Ovary (tissue), 3 donors: ENCODE measurements around the gene SND1.
"Not testable (repeated sequence)": the region's sequence is repeated elsewhere in the genome, so short reads cannot be mapped to it uniquely, and the experiment has no call there.

Experiments used
- EP300 ChIP-seq: sonication (generic); formaldehyde crosslinking; IDR thresholded peaks from one replicate; pipeline ENCODE4 v1.6.1; 2017; ENCODE audit warnings: antibody characterized with exemption
- POLR2A ChIP-seq: fragments of 450-650 bp; IDR thresholded peaks from one replicate; pipeline ENCODE4 v1.6.1; 2017; ENCODE audit warnings: antibody characterized with exemption, mild to moderate bottlenecking, moderate library complexity
- TF ChIP-seq, protein P1 (sequence below), 3 donors: fragments of 450-650 bp in 2 of 3; fragments of 200-600 bp in 1 of 3; IDR thresholded peaks; one replicate each; pipeline versions ENCODE4 v1.5.1 to v1.8.0; 2016 to 2022; ENCODE audit warnings: antibody characterized with exemption in 3 of 3, mild to moderate bottlenecking in 1 of 3
- donor health status: DM: no; HTN: no; CAD: no.

DNA sequence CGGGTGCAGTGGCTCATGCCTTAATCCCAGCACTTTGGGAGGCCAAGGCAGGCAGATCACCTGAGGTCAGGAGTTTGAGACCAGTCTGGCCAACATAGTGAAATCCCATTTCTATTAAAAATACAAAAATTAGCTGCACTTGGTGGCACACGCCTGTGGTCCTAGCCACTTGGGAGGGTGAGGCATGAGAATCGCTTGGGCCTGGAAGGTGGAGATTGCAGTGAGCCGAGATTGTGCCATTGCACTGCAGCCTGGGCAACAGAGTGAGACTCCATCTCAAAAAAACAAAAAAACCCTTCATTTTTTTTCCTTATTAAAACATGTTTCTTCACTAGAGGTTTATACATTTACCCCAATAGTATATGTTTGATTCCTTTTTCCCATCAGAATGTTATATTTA, 22.9 kb downstream of the SND1 start:
- TF ChIP-seq, protein P1, sequence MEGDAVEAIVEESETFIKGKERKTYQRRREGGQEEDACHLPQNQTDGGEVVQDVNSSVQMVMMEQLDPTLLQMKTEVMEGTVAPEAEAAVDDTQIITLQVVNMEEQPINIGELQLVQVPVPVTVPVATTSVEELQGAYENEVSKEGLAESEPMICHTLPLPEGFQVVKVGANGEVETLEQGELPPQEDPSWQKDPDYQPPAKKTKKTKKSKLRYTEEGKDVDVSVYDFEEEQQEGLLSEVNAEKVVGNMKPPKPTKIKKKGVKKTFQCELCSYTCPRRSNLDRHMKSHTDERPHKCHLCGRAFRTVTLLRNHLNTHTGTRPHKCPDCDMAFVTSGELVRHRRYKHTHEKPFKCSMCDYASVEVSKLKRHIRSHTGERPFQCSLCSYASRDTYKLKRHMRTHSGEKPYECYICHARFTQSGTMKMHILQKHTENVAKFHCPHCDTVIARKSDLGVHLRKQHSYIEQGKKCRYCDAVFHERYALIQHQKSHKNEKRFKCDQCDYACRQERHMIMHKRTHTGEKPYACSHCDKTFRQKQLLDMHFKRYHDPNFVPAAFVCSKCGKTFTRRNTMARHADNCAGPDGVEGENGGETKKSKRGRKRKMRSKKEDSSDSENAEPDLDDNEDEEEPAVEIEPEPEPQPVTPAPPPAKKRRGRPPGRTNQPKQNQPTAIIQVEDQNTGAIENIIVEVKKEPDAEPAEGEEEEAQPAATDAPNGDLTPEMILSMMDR (IDR thresholded peaks at IDR 0.05): not testable (repeated sequence)
- TF ChIP-seq POLR2A, EP300: not testable (repeated sequence)
